ENCODE data around the gene THRB.
"Not testable (repeated sequence)": the region's sequence is repeated elsewhere in the genome, so short reads cannot be mapped to it uniquely, and the experiment has no call there.

Gene THRB

DNA sequence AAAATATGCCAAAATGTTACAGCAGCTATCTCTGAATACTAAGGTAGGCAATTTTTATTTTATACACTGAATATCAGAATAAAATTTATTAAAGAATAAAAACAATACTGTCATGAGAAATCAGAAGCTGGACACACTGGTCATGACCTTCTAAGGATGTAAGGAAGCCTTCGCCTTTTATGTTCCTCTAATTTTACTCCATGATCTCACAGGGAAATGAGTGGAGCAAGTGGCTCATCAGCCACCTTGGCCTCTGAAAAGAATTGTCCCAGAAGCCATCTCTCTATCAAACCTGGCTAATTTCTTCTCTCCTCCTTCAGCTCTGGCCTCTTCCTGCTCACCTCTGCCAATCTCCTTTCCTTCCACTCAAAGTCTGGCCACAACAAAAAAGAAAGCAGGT lies 48.6 kb downstream of the THRB start:
- no peak for DNase-seq (ENCODE audit: low read depth)

- no peak for DNase-seq (ENCODE audit: low read depth)
Measured at GRCh38 chr3:24443476-24443875, 51.2 kb downstream of the THRB start.

DNA sequence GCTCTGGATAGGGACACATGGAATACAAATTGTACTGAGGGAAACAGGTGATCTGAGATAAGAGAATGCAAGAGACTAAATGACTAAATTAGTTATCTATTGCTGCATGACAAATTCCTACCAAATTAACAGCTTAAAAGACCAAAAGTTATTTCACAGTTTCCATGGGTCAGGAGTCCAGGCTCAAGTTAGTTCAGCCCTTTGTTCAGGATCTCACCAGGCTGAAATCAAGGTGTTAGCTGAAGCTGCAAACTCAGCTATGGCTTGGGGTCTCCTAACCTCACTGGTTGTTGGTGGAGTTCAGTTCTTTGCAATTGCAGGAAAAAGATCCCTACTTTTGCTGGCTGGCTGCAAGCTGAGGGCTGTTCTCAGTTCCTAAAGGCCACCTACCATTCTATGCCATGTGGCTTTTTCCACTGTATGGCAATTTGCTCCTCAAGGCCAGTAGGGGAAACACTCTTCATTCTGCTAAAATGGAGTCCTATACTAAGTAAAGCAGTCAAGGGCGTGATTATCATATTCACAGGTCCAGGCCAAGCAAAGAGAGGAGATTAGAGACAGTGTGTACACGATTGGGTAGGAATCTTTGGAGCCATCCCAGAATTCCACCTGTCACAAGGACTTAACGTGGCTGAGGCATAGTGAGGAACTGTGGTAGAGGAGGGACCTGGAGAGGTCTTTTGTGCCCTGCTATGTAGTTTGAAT lies 53.7 kb downstream of the THRB start:
- no peak for DNase-seq (ENCODE audit: low read depth)

- DNase-seq (ENCODE audit: low read depth) = no peak
Measured at GRCh38 chr3:24439021-24439420, 55.6 kb downstream of the THRB start.

GRCh38 chr3:24437326-24437725 lies 57.3 kb downstream of the THRB start:
- DNase-seq (ENCODE audit: low read depth) = no peak

DNA sequence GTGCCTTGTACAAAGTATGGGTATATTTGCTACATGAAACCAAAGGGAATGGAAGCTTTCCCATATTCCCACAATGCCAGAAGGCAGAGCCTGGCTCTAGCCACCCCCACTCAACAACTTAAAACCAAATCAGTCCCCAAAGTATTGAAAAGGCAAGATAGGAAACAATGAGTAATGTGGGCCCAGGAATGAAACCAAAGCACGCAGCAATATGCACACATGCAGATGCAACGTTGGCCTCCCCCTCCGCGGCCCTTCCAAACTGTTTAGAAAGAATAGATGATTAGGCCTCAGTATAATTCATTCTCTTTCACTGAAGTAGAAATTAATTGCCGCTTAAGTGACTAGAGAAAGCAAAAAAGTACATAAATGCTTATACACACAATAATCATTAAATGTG lies 59.1 kb downstream of the THRB start:
- no peak for DNase-seq (ENCODE audit: low read depth)

GRCh38 chr3:24434651-24435050 lies 60.0 kb downstream of the THRB start:
- DNase-seq (ENCODE audit: low read depth) = no peak

- DNase-seq (ENCODE audit: low read depth) = no peak
Measured at GRCh38 chr3:24433838-24434591, 60.6 kb downstream of the THRB start.

DNA sequence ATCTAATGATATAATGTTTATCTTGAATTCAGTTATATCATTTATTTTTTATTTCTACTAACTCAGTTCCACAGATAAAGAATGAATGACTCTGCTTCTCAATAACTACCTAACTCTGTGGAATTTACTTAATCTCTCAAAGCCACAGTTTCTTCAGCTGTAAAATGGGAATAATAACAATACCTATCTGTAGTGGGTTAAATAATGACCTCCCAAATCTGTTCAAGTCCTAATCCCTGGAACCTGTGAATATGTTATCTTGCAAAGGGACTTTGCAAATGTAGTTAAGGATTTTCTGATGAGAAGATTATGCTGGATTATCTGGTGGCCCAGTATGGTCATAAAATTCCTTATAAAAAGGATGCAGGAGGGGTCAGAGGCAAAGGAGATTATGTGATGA lies 61.7 kb downstream of the THRB start:
- DNase-seq (ENCODE audit: low read depth) = no peak

- DNase-seq (ENCODE audit: low read depth) = no peak
Measured at GRCh38 chr3:24428481-24428880, 66.2 kb downstream of the THRB start.

DNA sequence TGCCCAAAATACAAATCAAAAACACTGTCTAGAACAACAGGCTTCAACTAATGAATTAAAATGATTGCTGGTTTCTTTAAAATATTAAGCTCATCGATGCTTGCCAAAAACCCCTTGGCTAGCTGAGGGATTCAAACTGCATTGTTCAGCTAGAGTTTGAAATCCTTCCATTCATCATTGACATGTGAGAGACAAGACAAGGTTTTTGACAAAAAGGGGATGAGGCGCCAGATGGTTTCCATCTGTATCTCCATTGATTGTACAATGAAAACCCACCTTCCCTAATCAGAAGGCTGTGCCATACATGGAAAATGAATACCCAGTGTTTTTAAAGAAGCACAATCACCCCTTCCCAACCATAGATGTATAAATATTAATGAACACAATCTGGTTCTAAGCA lies 67.8 kb downstream of the THRB start:
- no peak for DNase-seq (ENCODE audit: low read depth)

- DNase-seq (ENCODE audit: low read depth) = not testable (repeated sequence)
Measured at GRCh38 chr3:24420829-24421228, 73.8 kb downstream of the THRB start.

- DNase-seq (ENCODE audit: low read depth) = no peak
Measured at GRCh38 chr3:24420224-24420623, 74.4 kb downstream of the THRB start.

- DNase-seq (ENCODE audit: low read depth) = no peak
Measured at GRCh38 chr3:24419067-24419791, 75.4 kb downstream of the THRB start.

DNA sequence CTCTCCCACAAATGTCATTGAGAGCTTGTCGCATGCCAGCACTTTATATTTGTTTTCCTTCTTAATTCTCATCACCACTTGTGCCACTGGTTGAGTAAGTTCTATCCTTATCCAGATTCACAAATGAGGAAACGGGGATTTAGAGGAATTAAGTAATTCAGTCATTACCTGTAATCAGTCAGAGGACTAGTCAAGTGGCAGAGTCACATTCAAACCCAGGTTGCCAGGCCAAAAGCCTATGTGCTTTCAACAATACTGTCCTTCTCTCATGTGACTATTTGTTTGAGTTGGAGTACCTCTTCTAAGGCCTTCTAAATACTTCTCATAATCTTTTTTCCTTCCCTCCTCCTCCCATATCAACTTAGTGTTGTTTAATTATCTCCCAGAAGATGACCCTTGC lies 76.9 kb downstream of the THRB start:
- DNase-seq (ENCODE audit: low read depth) = no peak

DNA sequence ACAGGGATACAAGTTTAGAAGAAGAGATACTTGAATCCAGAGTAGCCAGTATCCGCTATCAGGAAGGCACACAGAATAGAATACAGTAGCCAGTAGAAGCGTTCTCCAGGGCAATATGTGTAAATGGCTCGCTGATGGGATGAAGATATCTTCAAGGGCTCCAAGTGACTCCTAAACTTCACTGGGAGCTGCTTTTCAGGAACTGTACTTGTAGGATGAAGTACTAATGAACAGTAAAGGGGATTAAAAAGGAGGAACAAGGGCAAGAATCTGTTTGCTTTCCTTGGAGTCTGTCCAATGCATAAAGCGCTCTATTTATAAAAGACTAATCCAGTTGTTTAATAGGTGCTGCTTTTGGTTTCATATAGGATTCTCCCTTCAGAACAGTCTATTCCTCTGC lies 78.4 kb downstream of the THRB start:
- DNase-seq (ENCODE audit: low read depth) = no peak

DNA sequence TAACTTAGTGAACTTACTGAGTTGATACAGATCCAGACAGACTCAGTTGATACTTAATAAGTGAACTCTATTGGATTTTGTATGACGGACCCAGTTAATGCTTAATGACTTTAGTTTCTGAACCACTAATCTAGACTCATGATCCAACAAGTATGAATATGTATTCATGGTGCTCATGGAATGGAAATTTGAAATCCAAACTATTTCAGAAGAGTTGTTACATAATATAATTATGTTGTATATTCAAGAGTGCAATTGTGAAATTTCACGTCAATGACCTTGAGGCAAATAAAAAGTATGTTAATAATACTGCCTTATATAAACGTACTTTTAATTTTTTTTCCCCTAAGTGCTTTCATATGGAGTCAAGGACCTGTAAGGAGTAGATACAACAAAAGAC lies 78.8 kb downstream of the THRB start:
- DNase-seq (ENCODE audit: low read depth) = no peak

DNA sequence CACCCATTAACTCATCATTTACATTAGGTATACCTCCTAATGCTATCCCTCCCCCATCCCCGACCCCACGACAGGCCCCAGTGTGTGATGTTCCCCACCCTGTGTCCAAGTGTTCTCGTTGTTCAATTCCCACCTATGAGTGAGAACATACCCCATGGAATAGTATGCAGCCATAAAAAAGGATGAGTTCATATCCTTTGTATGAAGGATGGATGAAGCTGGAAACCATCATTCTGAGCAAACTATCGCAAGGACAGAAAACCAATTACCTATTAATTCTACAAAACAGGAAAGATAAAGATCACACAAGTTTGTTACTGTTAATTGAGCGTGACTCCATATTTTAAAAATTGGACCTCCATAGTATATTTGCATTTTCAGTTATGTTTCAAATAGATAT lies 81.0 kb downstream of the THRB start:
- DNase-seq (ENCODE audit: low read depth) = not testable (repeated sequence)

DNA sequence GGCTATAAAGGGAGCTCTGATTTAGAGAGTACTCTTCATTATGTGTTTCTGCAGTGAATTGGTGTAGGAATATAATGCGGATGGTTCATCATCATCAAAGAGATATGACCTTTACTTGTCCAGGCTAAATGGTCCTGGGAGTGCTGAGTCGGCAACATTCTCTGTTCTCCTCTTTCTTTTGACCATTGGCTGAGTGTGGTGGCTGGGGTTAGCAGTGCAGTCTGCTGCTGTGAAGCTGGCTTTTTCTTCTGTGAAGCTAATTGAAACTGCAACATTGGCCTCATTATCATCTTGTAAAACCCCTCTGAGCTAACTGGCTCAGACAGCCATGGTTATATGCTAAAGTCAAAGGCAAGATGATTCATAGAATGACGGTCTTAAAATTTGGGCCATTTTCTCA lies 83.8 kb downstream of the THRB start:
- no peak for DNase-seq (ENCODE audit: low read depth)

GRCh38 chr3:24407980-24408680 lies 86.5 kb downstream of the THRB start:
- DNase-seq (ENCODE audit: low read depth) = no peak

DNA sequence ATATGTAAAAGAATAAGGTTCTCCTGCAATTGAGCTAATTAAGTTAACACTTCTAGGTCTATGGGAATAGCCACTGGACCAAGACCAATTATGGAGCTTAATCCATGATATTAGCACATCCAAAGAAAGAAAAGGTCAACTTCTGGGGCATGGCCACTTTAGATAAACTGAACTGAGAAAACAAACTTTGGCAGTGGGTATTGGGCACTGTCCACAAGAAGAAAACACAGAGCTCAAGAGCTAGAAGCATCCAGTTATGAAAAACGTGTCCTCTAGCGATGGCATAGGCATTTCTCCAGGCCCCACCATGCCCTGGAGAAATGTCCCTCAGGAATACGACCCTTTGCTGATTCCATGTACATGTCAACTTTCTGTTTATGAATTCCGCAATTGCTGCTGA lies 87.8 kb downstream of the THRB start:
- no peak for DNase-seq (ENCODE audit: low read depth)

DNA sequence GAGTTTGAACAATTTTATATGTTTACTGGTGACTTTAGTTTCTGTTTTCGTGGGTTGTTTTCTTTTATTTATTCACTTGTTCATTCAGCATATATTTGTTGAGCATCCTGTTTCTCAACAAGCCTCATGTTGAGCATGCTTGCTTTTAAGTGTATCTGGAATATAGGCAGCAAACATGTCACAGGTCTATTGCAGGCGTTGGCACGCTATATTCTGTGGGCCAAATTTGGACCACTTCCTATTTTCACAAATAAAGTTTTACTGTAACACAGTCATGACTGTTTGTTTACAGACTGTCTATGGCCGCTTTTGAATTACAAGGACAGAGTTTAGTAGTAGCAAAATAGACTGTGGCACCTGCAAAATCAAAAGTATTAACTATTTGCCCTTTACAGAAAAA lies 89.6 kb downstream of the THRB start:
- no peak for DNase-seq (ENCODE audit: low read depth)

GRCh38 chr3:24401811-24402185 lies 92.9 kb downstream of the THRB start:
- DNase-seq (ENCODE audit: low read depth) = no peak

Data from activated gamma-delta T cell treated with anti-CD3 and anti-CD28 coated beads, Interleukin-2, amount 50 U/mL, for 16 hours (primary cell).